Renal pelvis (tissue), 4 donors: ENCODE measurements around the gene SGSM1. TPM values are rescaled to one million over a fixed set of nuclear protein-coding genes. Genes with fewer than 3 reads are reported as not detected.

Experiments used
- DNase-seq: peaks from one replicate; pipeline ENCODE4 v3.0.0-alpha.2; 2013
- polyA plus RNA-seq, 3 donors: library from polyadenylated mRNA; unstranded; fragments of 120-200 nt; gene quantifications; one replicate each; pipeline ENCODE4 v1.2.1, GENCODE V29; 2013; ENCODE audit not compliant: insufficient read length in 3 of 3

Gene SGSM1
- polyA plus RNA-seq, 3 donors, result 2.0 to 3.4 (median 2.4) TPM

- DNase-seq, result no peak
Observed at GRCh38 chr22:24948356-24949202, 142.6 kb downstream of the SGSM1 start.

DNA sequence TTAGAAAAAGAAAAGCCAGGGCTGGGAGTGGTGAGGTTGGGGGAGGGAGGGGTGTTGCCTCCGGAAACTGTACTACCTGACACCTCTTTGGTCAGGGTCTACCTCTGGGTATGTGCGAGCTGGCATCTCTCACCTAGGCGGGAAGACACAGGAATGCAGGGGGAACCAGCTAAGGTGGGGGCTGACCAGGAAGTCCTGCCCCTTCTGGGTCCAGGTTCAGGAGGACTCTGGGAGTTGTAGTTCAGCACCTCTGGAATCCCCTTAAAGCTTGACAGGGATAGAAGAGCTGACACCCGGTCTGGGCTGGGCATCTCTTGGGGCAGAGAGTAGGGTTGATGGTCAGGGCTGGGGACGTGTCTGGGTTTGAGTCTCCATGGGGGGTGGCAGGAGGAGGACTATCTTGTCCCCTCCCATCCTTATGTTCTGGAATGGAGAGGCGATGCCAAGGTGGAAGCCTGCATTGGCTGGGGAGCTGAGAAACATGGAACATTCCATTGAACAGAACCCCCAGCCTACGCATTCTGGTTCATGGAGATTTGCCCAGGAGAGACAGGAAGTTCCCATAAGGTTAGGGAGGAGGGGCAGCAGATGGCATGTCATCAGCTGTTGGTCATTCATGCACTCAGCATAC, 144.4 kb downstream of the SGSM1 start:
- no peak for DNase-seq

DNA sequence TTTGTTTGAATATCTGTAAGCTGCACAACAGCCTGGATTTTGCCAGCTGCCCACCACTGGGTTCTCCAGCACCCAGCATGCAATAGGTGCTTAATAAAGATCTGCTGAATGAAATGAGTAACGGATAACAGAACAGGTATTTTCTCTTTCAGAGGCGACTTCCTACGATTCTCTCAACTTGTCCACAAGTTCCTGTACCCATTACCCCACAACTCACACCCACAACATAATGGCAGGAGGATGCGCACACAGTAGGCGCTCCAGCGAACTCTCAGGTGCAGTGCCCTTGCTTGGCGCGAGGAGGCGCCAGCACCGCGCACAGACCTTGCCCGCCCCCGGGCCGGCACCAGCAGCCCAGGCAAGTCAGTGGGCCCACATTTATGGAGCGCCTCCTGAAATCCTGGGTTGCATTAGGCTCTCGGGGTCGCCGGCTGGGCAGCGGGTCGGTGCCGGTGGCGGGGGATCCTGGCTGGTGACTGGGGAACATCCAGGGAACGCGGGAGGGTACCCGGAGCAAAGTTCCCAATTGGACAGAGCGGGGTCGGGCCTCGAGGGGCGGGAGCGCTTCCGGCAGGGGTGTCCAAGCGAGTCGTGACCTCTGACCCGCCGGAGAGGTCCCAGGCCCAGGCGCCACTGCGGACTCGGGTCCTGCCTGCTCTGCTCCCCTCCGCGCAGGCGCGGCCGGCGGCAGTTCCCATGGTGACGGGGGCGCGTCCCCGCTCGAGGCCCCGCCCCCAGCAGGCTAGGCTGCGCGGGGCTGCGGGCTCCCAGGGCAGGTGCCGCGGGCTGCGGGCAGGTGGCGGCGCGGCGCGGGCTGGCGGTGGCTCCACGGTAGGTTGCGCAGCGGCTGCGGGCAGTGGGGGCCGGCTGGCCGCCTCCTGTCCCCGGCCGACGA, 146.2 kb downstream of the SGSM1 start, which contains the start of gene KIAA1671:
Gene KIAA1671 (plus strand): TSS at position 775 of the 895 bp plus-strand sequence. CDS start 75,284 bp downstream, outside the sequence.
- peak; percentile 85 for DNase-seq

GRCh38 chr22:24952837-24953383, 146.9 kb downstream of the SGSM1 start:
- peak; percentile 49 for DNase-seq

DNA sequence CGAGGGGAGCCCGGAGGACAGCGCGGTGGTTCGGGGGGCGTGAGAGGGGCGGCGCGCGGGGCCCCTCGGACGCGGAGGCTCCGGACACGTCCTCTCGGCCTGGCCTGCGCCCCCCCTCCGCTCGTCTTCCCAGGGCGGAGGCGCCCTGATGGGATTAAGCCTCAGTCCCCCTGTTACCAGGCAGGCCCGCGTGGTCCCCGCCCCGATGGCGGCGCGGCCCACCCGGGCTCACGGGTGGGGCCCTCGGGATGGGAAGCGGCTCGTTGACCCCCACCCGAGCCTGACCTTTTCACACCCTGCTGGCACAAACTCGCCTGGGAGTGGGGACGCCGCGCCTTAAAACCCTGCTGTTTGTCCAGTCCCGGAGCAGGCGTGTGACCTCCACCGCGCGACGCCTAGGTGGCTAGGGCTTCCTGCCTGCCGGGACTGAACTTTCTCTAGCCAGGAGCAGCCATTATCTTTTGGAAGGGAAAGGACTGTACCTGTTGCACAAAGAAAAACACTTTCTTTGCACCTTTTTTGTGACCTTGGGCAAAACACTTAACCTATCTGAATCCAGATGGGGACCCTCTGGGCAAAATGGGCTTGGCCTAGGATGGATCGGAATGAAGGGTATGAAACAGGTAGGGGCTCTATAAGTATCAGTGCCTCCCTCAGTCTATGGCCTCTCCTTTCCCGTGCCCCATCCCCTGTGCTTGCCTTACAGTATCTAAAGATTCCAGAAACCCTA, 147.5 kb downstream of the SGSM1 start:
- no peak for DNase-seq

DNA sequence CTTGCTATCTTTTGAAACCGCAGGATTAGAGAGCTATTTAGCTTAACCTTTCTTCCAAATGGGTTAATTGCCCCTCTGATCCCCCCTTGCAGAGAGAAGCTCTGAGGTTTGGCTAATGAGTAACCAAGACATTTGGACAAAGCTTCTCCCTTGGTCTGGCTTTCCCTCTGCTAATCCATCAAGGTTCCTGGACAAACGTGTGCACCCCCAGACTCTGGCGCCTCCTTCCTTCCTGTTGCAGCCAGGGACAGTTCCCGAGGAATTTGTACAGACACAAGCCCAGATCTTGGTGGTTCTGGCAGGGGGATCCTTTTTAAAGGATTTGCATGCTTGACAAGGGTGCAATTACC, 148.1 kb downstream of the SGSM1 start:
- no peak for DNase-seq

DNA sequence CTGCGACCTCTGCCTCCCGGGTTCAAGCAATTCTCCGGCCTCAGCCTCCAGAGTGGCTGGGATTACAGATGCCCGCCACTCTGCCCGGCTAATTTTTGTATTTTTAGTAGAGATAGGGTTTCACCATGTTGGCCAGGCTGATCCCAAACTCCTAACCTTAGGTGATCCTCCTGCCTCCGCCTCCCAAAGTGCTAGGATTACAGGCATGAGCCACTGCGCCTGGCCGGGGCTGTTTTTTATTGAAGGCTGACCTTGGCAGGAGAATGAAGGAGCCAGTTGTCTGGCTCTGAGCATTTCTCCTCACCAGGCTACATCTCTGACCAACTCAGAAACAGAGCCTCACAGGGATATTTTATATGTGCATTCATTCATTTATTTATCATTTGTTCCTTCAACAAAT, 148.8 kb downstream of the SGSM1 start:
- DNase-seq, result no peak

DNA sequence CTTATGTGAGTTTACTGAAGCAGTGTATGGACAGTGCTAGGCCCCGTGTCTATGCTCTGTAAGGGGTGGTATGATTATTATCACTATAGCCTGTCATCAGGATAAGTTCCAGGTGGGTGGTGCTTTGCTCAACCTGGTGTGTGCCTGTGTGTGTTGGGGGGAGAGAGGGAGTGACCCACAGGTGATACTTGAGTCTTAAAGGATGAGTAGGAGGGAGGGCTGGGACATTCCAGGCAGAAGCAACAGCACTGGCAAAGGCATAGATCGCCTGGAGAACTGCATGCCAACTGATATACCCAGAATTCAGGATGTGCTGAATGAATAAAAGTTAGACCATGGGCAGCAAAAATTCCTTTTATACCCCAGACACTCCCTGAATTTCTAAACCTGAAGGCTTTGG, 151.0 kb downstream of the SGSM1 start:
- no peak for DNase-seq

- no peak for DNase-seq
Observed at GRCh38 chr22:24961217-24961844, 155.3 kb downstream of the SGSM1 start.

GRCh38 chr22:24962094-24962493, 156.1 kb downstream of the SGSM1 start:
- no peak for DNase-seq

- DNase-seq, result no peak
Observed at GRCh38 chr22:24962835-24963234, 156.8 kb downstream of the SGSM1 start.

- DNase-seq, result no peak
Observed at GRCh38 chr22:24964441-24964840, 158.4 kb downstream of the SGSM1 start.

DNA sequence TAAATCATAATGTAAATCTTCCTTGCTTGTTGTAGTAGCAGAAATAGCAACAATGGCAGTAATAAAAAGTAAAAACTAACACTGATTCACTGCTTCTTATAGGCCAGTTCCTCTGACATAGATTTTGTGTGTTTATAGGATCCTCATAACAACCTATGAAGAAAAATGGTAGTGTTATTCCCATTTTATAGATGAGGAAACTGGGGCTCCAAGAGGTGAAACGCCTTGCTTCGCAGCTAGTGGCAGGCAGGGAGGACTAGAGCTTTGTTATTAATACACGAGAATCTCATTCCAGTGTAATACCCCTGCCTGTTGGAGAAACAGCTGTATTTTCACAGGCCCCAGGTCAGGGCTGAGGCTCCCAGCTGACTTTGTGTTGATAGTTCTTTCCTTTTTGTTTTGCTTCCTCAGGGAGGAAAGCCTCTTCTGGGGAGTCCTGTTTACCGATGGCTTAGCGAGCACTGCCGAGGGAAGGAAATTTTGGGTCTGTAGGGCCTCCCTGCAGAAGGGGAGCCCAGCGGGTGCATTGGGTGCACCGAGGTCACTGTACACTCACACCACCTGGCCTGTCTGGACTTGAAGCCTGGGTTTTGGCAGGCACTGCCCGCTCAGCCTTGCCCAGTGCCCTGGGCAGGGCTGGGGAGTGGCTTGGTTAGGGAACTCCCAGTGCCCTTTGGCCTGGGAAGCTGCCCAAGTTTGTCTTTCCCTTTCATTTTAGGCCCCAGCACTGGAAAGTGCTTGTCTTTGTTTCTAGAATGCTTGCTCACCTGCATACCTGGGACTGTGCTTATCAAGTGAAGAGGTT, 160.0 kb downstream of the SGSM1 start:
- DNase-seq, result no peak

DNA sequence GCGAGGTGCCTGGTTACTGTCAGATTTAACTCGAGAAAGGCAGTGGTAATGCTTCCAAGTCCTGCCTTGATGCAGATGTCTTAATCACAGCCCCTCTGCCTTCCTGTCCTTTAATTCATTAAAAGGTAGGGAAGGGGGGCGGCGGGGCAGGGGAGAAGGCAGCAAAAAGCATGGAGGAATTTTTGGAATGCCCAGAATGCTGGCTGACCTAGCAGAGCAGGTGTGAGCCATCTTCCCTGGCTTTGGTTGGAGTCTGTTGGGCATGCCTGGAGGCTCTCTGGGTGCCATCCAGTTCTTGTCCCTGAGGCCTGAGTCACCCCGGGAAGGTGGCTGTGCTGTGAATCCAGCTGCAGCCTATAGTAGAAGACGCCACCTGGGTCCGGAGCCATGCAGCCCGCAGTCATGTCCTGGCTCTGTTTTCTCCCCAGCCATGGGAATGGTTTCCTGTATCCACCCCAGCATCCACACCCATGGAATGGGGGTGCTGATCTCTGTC, 162.1 kb downstream of the SGSM1 start:
- no peak for DNase-seq

DNA sequence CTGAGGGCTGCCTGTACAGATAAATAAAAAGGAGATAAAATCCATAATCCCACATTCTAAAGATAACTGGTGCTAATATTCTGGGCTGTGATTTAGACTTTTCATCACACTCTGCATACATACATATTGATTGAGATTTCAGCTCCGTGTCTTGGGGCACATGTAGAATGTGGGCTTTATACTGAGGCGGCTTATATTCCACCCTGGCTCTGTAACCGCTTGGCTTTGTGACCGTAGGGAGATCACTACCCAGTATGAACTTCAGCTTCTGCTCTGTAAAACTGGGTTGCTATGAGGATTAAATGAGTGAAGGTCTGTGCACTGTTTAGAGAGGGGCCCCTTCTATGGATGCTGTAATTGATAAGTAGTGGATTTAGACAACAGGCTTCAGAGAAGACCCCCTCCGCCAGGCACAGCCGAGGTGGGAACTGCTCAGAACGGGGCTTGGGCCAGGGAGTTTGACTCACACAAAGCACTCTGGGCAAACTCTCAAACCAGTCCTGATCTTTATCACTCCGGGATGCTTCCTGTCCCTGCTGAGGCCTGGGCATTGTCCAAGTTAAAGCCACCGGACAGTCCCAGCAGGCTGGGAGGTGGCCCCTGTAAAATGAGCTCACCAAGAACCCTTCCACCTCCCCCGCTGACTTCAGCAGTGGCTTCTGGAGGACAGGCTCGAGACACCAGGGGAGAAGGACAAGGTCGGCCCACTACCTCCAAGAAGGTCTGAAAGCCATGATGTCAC, 163.7 kb downstream of the SGSM1 start:
- no peak for DNase-seq

- DNase-seq, result no peak
Observed at GRCh38 chr22:24972369-24972768, 166.4 kb downstream of the SGSM1 start.

DNA sequence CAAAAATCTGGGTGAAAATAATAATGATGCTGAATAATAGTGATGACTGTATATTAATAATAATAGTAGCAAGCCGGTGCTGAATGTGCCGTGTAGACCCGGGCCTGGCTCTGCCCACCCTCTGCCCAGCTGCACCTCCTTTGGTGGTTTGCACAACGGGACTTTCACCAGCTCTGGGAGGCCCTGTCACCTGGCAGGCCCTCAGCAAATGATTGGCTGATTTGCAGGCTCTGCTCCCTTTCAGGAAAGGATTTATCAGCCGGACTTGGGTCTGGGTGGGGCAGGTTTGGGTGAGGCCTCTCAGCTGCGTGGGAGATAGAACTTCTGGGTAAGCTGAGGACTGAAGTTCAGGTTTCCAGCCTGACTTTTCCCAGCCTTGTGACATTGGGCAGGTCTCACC, 167.9 kb downstream of the SGSM1 start:
- DNase-seq, result no peak

- DNase-seq, result no peak
Observed at GRCh38 chr22:24975125-24975640, 169.2 kb downstream of the SGSM1 start.

DNA sequence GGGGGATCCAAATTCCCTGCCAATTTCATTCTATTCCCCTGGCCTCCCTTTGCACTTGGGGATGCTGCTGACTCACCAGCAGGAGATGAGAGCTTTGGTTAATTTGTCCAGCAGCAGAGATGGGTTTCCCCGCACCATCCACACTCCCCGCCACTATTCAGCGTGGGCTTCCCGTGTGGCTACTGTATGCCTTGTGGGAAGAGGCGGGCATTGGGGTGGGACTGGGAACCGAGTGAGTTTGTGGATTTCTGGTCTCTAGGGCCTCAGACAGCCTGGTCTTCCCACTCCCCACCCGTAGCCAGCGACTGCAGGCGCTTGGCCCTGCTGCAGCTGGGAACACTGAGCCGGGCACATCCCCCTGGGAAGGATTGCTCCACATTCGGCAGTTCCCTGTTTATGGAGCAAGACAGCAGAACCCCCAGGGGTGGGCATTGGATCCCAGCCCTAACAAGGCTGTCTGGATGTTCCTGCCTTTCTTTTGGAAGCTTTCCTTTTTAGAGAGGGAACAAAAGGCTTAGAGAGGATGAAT, 169.9 kb downstream of the SGSM1 start:
- no peak for DNase-seq
